Glomerular visceral epithelial cell (primary cell): ENCODE results near the gene PI4KB.
"Not testable (repeated sequence)": the region's sequence is repeated elsewhere in the genome, so short reads cannot be mapped to it uniquely, and the experiment has no call there.

ENCODE experiments used
- DNase-seq: peaks from one replicate; pipeline ENCODE4 v3.0.0-alpha.2; 2016; ENCODE audit errors: extremely low spot score

The PI4KB gene

GRCh38 chr1:151327223-151327902 lies at the start of gene PI4KB:
Gene PI4KB, minus strand, starts transcription at chr1:151327416. Its CDS starts 10,935 bp downstream, at chr1:151316481.
- DNase-seq = peak; percentile 99

GRCh38 chr1:151373196-151373595 lies 46.0 kb upstream of the PI4KB start:
- no peak for DNase-seq

- no peak for DNase-seq
Observed at GRCh38 chr1:151372058-151372934, 45.1 kb upstream of the PI4KB start, which contains the start of gene SELENBP1. Gene SELENBP1, minus strand, starts transcription at chr1:151372705. Its CDS starts 64 bp downstream, at chr1:151372641.

GRCh38 chr1:151371370-151372057 lies 44.3 kb upstream of the PI4KB start:
- peak; percentile 58 for DNase-seq

- DNase-seq = no peak
Observed at GRCh38 chr1:151370211-151370911, 43.1 kb upstream of the PI4KB start.

- DNase-seq = no peak
Observed at GRCh38 chr1:151369621-151370048, 42.4 kb upstream of the PI4KB start.

- no peak for DNase-seq
Observed at GRCh38 chr1:151369302-151369610, 42.0 kb upstream of the PI4KB start.

- no peak for DNase-seq
Observed at GRCh38 chr1:151368393-151369301, 41.4 kb upstream of the PI4KB start.

- no peak for DNase-seq
Observed at GRCh38 chr1:151367658-151368392, 40.6 kb upstream of the PI4KB start.

- no peak for DNase-seq
Observed at GRCh38 chr1:151364996-151365395, 37.8 kb upstream of the PI4KB start.

GRCh38 chr1:151362308-151363155 lies 35.3 kb upstream of the PI4KB start:
- no peak for DNase-seq

- no peak for DNase-seq
Observed at GRCh38 chr1:151361883-151362282, 34.7 kb upstream of the PI4KB start.

GRCh38 chr1:151356696-151357095 lies 29.5 kb upstream of the PI4KB start:
- DNase-seq = no peak

GRCh38 chr1:151352021-151352718 lies 25.0 kb upstream of the PI4KB start:
- no peak for DNase-seq

GRCh38 chr1:151350323-151350722 lies 23.1 kb upstream of the PI4KB start:
- DNase-seq = not testable (repeated sequence)

- DNase-seq = no peak
Observed at GRCh38 chr1:151347523-151348246, 20.5 kb upstream of the PI4KB start.

GRCh38 chr1:151346769-151347522 lies 19.7 kb upstream of the PI4KB start, which contains the start of gene RFX5:
Gene RFX5, minus strand, starts transcription at chr1:151347252. Its CDS starts 932 bp downstream, at chr1:151346320.
- peak; percentile 99 for DNase-seq
